H7 (cell line): ENCODE measurements around the gene SLC8A3. TPM values are rescaled to one million over a fixed set of nuclear protein-coding genes. Genes with fewer than 3 reads are reported as not detected.
A peak's percentile ranks its signal among the peaks of the same experiment; 100 is the strongest.

ENCODE experiments used
- DNase-seq: peaks from one replicate; pipeline ENCODE4 v3.0.0; 2012
- H3K27me3 ChIP-seq: 2 replicates; pipeline ENCODE4 v1.6.0; 2011; ENCODE audit warnings: mild to moderate bottlenecking, low read length; ENCODE audit not compliant: control insufficient read depth, insufficient read depth
- H3K36me3 ChIP-seq: replicated peaks from 2 replicates; pipeline ENCODE4 v1.5.1; 2011; ENCODE audit warnings: low read length; ENCODE audit not compliant: control insufficient read depth, insufficient read depth
- H3K4me3 ChIP-seq: 2 replicates; pipeline ENCODE4 v1.5.1; 2011; ENCODE audit warnings: low read depth, mild to moderate bottlenecking, control low read depth, low read length, moderate library complexity; ENCODE audit not compliant: insufficient read depth
- total RNA-seq: library from RNA; depleted of rRNA; stranded (reverse); fragments of >200 nt; shearing (Covaris generic); gene quantifications from 2 replicates; pipeline ENCODE4 v1.2.3, GENCODE V29; 2014

SLC8A3 gene
- total RNA-seq, 1 experiment from 2014 or later, result 0.35 TPM

DNA sequence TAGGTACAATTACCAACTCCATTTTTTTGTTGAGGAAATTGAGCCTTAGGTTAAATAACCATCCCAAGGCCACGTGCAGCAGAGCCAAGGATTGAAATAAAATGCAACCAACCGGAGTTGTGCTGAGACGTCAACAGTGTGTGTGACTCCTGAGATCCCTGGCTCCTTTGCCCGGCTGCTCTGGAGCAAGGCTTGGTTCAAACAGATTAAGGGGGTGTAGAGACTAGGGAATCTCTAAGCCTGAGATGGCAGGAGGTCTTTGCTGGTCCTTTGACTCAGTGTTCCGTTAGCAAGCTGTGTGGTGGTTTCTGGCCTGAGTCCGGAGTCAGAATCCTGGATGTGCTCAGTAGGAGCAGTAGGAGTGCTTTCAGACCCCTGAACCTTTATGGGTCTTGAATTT, 1.4 kb upstream of the SLC8A3 start:
- H3K4me3 ChIP-seq, result no peak overlapping the region
- peaks cover 42% of the 10 kb centered on the region for H3K27me3 ChIP-seq
- DNase-seq, result peak; percentile 9
- no peaks in the 10 kb centered on the region for H3K36me3 ChIP-seq

DNA sequence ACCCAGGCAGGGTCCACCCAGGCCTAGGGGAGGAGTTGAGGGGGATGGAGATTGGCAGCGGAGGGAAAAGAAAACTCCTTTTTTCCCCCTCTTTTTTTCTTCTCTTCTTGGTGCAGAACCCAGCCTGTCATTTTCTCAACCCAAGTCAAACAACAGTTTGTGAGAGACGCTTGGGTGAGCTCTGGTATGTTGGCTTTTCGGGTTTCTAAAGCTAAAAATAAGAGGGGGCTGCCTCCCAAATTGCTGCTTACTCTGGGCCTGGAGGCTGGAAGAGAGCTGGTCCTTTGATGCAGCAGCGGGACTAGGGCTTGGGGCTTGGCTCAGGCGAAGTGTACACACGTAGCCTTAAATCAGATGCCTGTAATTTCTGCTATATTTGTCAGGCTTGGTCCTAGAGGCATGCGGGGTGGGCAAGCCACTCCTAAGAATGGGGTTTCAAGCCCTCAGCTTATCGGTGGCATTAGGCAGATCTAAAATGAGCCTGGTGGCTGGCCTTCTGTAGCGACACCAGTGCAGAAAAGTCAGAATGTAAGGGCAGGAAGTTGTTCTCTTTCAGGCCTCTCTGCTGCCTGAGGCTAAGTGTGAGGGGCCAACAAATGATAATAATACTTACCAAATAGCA, 816 bp upstream of the SLC8A3 start:
- DNase-seq, result peak; percentile 29
- Histone ChIP-seq H3K27me3 (peaks cover 42% of the 10 kb centered on the region), H3K4me3 (peak overlapping the region; percentile 54; the same call in 1 of the 2 replicates), H3K36me3 (no peaks in the 10 kb centered on the region)

DNA sequence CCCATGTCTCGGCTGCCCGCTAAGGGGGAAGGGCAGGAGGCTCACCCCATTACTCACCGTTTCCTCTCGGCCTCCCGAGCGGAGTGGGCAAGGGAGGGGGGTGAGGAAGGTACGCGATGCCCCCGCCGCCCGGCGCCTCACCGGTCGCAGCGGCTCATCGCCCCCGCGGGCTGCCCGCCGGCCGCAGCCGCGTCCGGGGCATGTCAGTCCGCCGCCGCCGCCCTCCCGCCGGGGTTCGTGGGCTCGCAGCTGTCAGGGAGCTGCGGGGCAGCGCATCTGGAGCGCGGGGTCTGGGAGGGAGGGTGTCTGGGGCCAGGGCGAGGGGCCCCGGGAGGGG, 461 bp downstream of the SLC8A3 start:
- peaks cover 42% of the 10 kb centered on the region for H3K27me3 ChIP-seq
- H3K4me3 ChIP-seq, result peak overlapping the region; percentile 54
- no peak for DNase-seq
- H3K36me3 ChIP-seq, result no peaks in the 10 kb centered on the region

DNA sequence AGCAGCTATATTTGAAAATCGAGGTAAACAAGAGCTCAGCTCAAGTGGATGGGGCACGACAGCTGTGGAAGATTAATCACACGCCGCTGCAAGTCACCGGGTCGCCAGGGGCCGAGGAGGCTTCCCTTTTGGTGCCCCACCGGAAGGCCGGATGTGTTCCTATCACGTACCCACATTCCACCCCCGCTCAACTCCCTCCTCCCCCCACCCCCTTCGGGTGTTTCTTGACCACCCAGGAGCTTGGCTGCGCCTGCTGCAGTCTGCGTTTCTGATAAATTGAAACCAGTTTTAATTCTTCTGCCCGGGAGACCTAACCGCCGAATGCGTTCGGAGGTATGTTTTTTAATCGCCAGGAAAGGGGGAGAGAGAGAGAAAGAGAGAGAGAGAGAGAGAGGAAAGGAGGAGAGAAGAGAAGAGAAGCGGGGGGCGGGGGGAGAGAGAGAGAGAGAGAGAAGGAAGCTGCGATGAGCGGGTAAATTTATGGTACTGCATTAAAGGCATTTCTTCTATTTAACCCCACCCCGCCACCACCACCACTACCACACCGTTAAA, 1.8 kb downstream of the SLC8A3 start:
- peak overlapping the region; percentile 54 for H3K4me3 ChIP-seq
- H3K36me3 ChIP-seq, result no peaks in the 10 kb centered on the region
- peak; percentile 65 for DNase-seq
- peaks cover 42% of the 10 kb centered on the region for H3K27me3 ChIP-seq

DNA sequence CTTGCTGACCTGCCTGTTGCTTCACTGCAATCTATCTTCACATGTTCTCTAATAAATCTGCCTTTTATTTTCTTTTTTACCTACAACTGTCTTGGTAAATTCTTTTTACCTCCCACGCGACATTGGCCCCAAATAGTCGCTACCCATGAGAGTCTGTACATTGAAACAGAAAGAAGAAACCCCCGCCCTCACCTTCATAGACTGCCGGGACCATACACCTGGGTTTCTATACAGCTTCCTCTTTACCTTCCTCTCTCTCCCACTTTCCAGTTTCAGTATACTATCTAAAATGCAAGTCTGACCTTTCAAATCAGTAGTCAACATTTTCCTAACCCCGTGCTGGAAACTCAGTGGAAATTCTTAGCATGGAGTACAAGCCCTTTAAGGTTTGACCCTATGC, 4.8 kb downstream of the SLC8A3 start:
- no peak overlapping the region for H3K4me3 ChIP-seq
- no peaks in the 10 kb centered on the region for H3K36me3 ChIP-seq
- peaks cover 27% of the 10 kb centered on the region for H3K27me3 ChIP-seq
- DNase-seq, result no peak

DNA sequence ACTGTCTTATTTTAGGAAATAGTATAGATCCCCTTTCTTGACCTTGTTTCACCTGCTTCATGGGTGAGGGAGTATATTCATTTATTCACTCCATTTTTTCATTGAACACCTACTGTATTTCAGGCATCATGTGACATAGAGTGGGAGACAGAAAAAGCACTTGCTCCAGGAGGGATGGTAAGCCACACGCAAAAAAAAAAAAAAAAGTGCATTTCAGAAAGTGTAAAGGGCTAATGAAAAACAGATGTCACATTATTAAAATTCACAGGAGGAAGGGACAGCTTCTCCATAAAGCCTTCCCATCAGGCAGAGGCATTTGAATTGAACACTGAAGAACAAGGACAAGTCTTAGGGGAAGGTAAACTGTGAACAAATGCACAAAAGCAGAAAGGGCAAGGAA, 7.5 kb downstream of the SLC8A3 start:
- DNase-seq, result no peak
- Histone ChIP-seq H3K27me3 (peaks cover under 1% of the 10 kb centered on the region), H3K4me3 (no peak overlapping the region)

DNA sequence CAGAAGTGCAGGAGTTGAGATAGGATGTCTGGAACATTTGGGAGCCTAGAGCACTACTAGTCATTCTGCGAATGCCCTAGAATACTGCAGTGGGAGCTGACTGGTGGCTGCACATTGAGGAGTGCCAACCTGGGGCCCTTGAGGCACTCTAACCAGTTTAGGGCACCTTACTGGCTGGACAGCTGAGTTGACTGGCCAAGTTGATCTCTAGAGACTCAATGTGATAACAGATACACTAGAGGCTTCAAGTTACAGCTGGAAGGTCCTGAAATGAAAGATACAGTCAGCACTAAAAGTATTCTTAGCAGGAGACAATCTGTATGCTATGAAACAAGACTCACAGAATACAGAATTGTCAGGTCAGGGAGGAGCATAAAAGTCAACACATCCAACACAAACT, 8.0 kb downstream of the SLC8A3 start:
- Histone ChIP-seq H3K36me3 (no peaks in the 10 kb centered on the region), H3K4me3 (no peak overlapping the region), H3K27me3 (no peaks in the 10 kb centered on the region; the same call in 1 of the 2 replicates)
- DNase-seq, result no peak

More for the DNA sequence above, 7.5 kb downstream of the SLC8A3 start:
- H3K36me3 ChIP-seq, result no peaks in the 10 kb centered on the region

DNA sequence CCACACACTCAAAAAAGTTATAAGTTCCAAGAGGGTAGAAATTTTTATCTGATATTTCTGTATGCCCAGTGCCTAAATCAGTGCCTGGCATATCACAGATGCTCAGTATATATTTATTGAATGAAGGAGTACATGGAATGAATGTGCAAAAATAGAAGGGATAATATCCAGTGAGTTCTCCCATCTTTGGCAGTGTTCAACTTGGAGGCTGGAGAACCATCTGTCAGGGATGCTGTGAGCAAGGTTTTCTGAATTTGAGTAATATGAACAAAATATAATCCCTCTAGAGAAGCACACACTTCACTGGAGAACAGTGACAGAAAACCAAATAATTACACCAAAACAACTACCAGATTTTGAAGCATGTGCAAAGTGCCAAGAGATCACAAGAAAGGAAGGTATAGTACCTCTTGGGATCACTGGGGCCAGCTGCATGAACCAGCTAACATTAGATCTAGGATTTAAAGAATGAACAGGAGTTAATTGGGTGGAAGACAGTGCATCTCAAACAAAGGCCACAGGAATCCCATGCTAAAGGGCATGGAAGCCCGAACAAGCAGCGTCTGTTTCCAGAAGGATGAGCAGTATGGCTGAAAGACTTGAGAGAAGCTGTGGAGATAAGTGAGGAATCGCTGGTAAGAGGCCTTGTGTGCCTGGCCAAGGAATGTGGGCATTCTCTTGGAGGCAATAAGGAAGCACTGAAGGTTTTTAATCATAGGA, 11.5 kb downstream of the SLC8A3 start:
- no peak for DNase-seq
- Histone ChIP-seq H3K36me3 (no peaks in the 10 kb centered on the region), H3K4me3 (no peak overlapping the region), H3K27me3 (no peaks in the 10 kb centered on the region; the same call in 1 of the 2 replicates)

DNA sequence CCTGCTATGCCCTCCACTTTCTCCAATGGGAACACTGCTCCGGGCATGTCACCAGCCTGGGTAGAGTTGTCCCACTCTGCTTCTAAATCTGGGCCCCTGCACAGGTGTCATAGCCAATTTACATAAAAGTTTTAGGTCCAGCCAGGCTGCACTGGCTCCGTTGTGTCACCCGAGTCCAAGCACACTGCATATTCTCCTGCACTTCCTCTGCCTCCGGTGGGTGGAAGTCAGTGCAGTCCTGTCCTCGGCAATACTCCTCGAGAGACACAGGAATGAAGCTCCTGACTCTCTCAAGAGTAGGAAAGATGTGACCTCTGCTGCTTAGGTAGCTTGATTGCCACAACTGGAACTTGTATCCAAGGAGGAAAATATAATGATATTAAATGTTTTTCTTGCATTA, 15.2 kb downstream of the SLC8A3 start:
- DNase-seq, result no peak

DNA sequence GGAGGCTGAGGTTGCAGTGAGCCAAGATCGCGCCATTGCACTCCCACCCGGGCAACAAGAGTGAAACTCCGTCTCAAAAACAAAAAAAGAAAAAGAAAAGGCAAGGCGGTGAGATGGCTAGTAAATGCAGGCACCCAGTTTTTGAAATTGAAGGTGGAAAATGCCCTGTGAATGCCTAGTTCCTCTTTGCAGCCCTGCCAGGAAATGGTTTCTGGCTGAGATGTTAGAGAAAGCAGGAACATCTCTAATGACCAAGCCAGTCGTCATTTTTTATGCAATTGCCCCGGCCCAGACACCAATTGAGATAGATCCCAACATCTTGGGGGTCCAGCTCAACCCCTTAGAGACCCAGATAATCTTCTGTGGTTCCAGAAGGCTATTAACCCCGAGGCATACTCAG, 17.0 kb downstream of the SLC8A3 start:
- Histone ChIP-seq H3K4me3 (no peak overlapping the region), H3K27me3 (no peaks in the 10 kb centered on the region), H3K36me3 (no peaks in the 10 kb centered on the region)
- DNase-seq, result no peak

More for the DNA sequence above, 15.2 kb downstream of the SLC8A3 start:
- H3K36me3 ChIP-seq, result no peaks in the 10 kb centered on the region
- H3K27me3 ChIP-seq, result no peaks in the 10 kb centered on the region
- no peak overlapping the region for H3K4me3 ChIP-seq

DNA sequence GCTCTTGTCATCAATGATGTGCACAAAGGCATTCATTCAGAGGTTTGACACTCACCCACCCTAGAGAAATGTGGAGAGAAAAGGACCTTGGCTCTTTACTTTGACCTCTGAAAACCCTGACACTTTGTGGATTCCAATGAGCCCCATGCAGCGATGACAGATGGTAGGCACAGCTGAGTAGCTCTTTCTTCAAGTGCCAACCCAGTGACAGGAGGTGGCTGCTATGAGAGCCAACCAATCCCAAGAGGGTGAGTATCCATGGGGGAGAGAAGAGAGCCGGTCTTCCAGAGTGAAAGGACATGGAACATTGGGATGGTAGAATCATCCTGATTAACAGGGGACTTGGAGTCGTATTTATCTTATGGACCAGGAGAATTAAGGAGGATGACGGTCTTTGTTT, 17.8 kb downstream of the SLC8A3 start:
- H3K36me3 ChIP-seq, result no peaks in the 10 kb centered on the region
- no peaks in the 10 kb centered on the region for H3K27me3 ChIP-seq
- DNase-seq, result no peak
- no peak overlapping the region for H3K4me3 ChIP-seq

DNA sequence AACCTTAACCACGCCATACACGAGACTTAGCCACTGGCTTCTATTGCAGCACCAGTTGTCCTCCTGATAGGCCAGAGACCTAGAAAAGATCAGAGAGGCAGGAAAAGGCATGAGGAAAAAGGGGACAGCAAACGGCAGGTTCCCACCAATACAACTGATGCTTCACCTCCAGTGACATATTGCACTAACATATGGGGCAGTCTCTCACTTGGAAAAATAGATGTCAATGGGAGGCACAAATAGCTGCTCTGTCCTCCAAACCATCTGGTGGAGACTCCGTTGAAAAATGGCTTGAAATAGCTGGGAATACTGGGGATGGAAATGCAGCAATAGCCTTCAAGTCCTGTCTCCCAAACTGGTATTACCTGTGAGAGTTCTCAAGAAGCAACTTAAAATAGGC, 20.3 kb downstream of the SLC8A3 start:
- Histone ChIP-seq H3K27me3 (no peaks in the 10 kb centered on the region), H3K4me3 (no peak overlapping the region), H3K36me3 (no peaks in the 10 kb centered on the region)
- DNase-seq, result no peak

DNA sequence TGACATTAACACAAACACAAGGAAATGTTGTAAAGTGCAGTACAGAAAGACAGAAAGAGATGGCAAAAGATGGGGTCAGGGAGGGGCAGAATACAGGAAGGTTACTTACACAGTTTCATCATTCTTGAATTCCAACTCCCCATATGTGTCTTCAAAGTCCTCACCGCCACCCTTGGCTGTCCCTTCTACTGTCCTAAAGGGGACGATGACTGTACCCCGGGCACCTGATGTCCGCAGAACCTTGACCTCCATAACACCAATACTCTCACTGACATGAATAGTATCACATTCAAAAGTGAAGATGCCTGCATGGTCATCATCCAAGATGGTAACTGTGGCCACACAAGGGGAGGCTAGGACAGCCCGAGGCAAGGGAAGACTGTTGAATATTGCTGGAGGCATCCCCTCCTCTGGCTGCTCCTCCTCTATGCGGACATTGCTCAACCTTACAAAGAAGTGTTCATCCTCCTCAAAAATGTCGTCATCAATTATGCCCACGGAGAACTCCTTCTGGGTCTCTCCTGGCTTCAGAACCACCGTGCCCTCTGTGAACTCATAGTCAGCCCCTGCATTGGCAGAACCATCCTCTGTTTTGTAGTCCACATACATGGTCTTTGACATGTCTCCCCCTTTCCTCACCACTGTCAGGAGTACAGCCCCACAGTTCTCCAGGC, 22.1 kb downstream of the SLC8A3 start:
- no peak for DNase-seq
- no peaks in the 10 kb centered on the region for H3K27me3 ChIP-seq
- H3K4me3 ChIP-seq, result no peak overlapping the region
- no peaks in the 10 kb centered on the region for H3K36me3 ChIP-seq

DNA sequence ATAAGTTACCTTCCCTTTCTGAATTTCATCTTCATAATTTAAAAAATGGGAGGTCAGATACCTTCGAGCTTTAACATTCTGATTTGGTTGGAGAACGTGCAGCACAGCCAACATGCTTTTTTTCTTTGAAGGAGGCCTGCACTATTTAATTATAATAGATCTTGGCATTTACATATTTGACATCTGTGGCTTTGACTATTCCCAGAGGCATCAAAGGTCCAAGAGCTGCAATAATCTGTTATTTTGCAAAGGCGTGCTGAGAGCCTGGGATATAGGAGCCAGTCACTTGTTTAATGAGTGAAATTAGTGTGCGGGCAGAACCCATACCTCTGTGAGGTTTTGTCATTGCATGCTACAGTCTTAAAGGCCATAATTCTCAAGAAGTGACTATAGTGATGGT, 26.4 kb downstream of the SLC8A3 start:
- Histone ChIP-seq H3K27me3 (no peaks in the 10 kb centered on the region), H3K4me3 (no peak overlapping the region), H3K36me3 (no peaks in the 10 kb centered on the region)
- no peak for DNase-seq

DNA sequence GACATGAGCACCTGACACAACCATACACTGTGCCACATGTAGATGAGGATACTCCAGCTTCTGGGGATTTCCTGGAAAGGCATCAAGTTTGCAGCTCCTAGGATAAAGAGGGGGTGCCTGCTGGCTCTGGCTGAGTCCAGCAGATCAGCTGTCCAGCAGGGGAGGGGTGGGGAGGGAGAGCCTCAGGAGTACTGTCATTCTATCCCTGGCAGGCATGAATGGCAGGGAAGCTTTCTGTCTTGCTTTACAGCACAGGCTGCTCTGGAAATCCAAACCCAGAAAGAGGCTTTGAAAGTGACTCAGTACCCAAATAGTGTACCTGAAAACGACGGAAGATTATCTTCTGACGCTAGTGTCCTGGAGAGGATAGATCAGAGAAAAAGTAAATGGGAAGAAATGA, 32.2 kb downstream of the SLC8A3 start:
- H3K27me3 ChIP-seq, result no peaks in the 10 kb centered on the region
- no peak overlapping the region for H3K4me3 ChIP-seq
- DNase-seq, result no peak
- no peaks in the 10 kb centered on the region for H3K36me3 ChIP-seq
